Upper lobe of right lung (tissue), 1 donor: ENCODE measurements around the gene SND1. TPM values are rescaled to one million over a fixed set of nuclear protein-coding genes. Genes with fewer than 3 reads are reported as not detected.

Source experiments
- ATAC-seq: fragments of 200-7000 bp; cut with Tn5 transposase; one replicate; pipeline ENCODE4 v1.9.1; 2020; ENCODE audit warnings: mild to moderate bottlenecking, moderate library complexity
- DNase-seq: peaks from one replicate; pipeline ENCODE4 v3.0.0-alpha.2; 2020
- H3K27ac ChIP-seq: fragments of 200-600 bp; one replicate; pipeline ENCODE4 v1.8.0; 2022
- H3K27me3 ChIP-seq: fragments of 200-600 bp; one replicate; pipeline ENCODE4 v1.8.0; 2022; ENCODE audit warnings: mild to moderate bottlenecking
- H3K36me3 ChIP-seq: fragments of 200-600 bp; one replicate; pipeline ENCODE4 v1.8.0; 2022
- H3K4me1 ChIP-seq: fragments of 200-600 bp; one replicate; pipeline ENCODE4 v1.8.0; 2022
- H3K4me3 ChIP-seq: fragments of 200-600 bp; one replicate; pipeline ENCODE4 v1.8.0; 2022; ENCODE audit warnings: mild to moderate bottlenecking
- H3K9me3 ChIP-seq: fragments of 200-600 bp; one replicate; pipeline ENCODE4 v1.8.0; 2022
- intact Hi-C: fragments of 100-400 bp; cut with DNase I; formaldehyde crosslinking; loops from one replicate; pipeline ENCODE4 v1.11.0; 2022
- total RNA-seq: library from RNA; stranded (reverse); fragmentation: NEBNext Ultra II Directional; extraction: Animal tissue kit (Norgen Biotek cat#: 25700); gene quantifications from one replicate; pipeline ENCODE4 v1.2.1, GENCODE V29; 2021
- TF ChIP-seq, protein P1 (sequence below): fragments of 200-600 bp; IDR thresholded peaks from one replicate; pipeline ENCODE4 v1.8.0; 2022; ENCODE audit warnings: antibody characterized with exemption
- donor health status: DM: no; HTN: yes; CAD: no; lungs with severe emphysema.

The SND1 gene
- total RNA-seq, 1 donor from 2014 or later: 150 TPM

DNA sequence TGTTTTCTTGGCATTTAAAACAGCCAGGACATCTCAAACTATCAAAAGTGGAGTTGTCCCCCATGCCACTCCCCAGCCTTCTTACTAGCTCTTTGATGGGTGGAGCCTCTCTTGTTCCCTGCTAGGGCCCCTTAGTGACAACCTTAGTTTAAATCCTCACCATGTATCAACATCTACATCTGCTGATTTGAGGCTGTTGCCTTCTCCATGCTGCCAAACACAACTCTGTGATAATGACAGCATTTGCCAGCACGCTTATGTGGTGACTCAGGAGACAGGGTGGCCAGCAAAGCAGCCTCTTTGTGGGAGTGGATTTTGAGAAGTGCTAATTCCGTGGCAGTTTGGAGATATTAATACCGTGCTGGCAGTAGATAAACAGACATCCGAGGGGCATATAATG is 233.8 kb downstream of the SND1 start:
- Histone ChIP-seq H3K4me3 (no peak overlapping the region), H3K27me3 (no peaks in the 10 kb centered on the region), H3K27ac (no peak overlapping the region), H3K36me3 (peaks cover 16% of the 10 kb centered on the region), H3K9me3 (no peaks in the 10 kb centered on the region), H3K4me1 (peaks cover 11% of the 10 kb centered on the region)
- DNase-seq: no peak
- peak; percentile 25 for ATAC-seq
- intact Hi-C loops: no loop called here
- TF ChIP-seq, protein P1, sequence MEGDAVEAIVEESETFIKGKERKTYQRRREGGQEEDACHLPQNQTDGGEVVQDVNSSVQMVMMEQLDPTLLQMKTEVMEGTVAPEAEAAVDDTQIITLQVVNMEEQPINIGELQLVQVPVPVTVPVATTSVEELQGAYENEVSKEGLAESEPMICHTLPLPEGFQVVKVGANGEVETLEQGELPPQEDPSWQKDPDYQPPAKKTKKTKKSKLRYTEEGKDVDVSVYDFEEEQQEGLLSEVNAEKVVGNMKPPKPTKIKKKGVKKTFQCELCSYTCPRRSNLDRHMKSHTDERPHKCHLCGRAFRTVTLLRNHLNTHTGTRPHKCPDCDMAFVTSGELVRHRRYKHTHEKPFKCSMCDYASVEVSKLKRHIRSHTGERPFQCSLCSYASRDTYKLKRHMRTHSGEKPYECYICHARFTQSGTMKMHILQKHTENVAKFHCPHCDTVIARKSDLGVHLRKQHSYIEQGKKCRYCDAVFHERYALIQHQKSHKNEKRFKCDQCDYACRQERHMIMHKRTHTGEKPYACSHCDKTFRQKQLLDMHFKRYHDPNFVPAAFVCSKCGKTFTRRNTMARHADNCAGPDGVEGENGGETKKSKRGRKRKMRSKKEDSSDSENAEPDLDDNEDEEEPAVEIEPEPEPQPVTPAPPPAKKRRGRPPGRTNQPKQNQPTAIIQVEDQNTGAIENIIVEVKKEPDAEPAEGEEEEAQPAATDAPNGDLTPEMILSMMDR: no peak

DNA sequence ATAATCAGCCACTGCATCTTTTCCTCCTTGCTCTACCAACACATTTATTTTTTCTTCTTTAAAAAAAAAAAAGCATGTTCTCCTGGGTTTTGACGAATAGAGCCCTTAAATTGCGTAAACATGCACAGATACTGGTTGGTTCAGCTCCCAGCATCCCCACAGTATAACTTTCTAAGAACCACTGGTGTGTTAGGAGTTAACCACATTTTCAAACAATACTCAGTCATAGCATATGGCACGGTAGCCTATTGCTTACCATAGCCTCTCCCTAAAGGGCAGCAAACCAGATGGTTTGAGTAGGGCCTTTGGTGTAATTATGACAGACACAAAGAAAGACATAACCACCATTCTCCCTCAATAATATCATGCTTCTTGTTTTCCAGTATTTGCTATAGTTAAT is 234.3 kb downstream of the SND1 start:
- Histone ChIP-seq H3K36me3 (peaks cover 16% of the 10 kb centered on the region), H3K9me3 (no peaks in the 10 kb centered on the region), H3K27me3 (no peaks in the 10 kb centered on the region), H3K4me1 (peaks cover 11% of the 10 kb centered on the region), H3K4me3 (no peak overlapping the region), H3K27ac (no peak overlapping the region)
- no peak for DNase-seq
- intact Hi-C loops: no loop called here
- TF ChIP-seq, protein P1: no peak
- no peak for ATAC-seq

DNA sequence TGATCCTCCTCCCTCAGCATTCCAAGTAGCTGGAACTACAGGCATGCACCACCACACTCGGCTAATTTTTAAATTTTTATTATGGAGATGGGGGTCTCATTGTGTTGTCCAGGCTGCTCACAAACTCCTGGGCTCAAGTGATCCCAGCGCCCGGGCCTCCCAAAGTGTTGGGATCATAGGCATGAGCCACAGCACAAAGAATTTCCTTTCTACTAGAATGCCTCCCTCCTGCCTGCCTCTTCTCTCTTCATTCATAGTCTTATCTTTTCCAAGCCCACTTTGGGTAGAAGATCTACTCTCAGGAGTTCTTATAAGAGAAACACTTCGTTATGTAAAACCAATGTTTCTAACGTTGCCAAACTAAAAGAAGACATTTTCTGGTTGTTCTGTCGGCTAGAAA is 235.1 kb downstream of the SND1 start:
- ATAC-seq (no peak), DNase-seq (no peak)
- TF ChIP-seq, protein P1: no peak
- H3K4me3 ChIP-seq: no peak overlapping the region
- H3K9me3 ChIP-seq: no peaks in the 10 kb centered on the region
- intact Hi-C loops: no loop called here
- no peak overlapping the region for H3K27ac ChIP-seq
- peaks cover 16% of the 10 kb centered on the region for H3K36me3 ChIP-seq
- H3K27me3 ChIP-seq: no peaks in the 10 kb centered on the region
- peaks cover 11% of the 10 kb centered on the region for H3K4me1 ChIP-seq

DNA sequence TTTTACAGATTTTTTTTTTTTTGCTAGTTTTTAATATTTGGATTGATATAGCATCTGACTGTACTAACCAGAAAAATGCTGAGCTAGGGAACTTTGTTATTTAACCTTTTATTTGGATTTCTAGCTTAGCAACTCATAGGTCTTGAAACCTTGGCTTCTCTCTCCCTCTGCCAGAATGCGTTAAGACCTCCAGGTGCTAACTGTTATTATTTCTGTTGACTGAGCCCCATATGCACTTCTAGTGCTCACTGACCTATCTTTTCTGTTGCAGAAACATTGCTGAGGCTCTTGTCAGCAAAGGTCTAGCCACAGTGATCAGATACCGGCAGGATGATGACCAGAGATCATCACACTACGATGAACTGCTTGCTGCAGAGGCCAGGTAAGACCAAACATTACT is 235.6 kb downstream of the SND1 start:
- no peaks in the 10 kb centered on the region for H3K27me3 ChIP-seq
- H3K27ac ChIP-seq: no peak overlapping the region
- no peaks in the 10 kb centered on the region for H3K9me3 ChIP-seq
- no peak overlapping the region for H3K4me3 ChIP-seq
- TF ChIP-seq, protein P1: no peak
- ATAC-seq (no peak), DNase-seq (no peak)
- peaks cover 11% of the 10 kb centered on the region for H3K4me1 ChIP-seq
- intact Hi-C loops: no loop called here
- peaks cover 16% of the 10 kb centered on the region for H3K36me3 ChIP-seq

DNA sequence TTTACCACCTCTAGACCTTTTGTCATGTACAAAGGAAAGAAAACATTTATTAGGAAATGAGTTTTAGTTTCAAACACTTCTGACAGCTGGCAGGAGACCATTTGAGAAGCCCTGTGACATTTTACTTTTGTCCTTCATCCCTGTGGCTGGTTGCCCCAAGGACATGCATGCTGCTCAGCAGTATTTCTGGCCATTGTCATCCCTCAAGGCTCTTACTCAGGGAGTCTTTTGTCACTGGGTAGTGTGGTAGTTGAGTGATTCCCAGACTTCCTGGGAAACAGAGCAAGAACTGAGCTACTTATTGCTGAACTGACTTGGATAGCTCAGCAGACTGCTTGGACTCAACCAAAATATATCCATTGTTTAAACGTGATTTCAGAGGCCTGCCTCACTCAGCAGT is 236.4 kb downstream of the SND1 start:
- peaks cover 11% of the 10 kb centered on the region for H3K4me1 ChIP-seq
- intact Hi-C loops: no loop called here
- TF ChIP-seq, protein P1: no peak
- H3K27me3 ChIP-seq: no peaks in the 10 kb centered on the region
- H3K4me3 ChIP-seq: no peak overlapping the region
- peaks cover 16% of the 10 kb centered on the region for H3K36me3 ChIP-seq
- ATAC-seq (no peak), DNase-seq (no peak)
- no peaks in the 10 kb centered on the region for H3K9me3 ChIP-seq
- no peak overlapping the region for H3K27ac ChIP-seq

DNA sequence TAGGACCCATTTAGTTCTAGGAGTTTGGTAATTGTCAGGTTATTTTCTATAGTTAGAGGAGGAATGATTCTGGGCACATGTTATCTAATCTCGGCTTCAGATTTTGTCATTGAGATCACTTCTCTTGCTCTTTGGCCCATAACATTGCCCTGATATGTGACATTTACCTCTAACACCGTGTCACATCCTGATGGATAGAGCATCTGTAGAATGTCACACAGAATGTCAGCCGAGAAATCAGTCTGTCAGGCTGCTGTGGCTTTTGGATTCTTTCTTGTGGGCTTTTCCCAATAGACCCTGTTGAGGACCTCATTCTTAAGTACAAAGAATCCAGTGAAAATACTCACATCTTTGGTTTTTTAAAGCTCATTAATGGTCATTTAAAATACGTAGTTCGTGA is 236.8 kb downstream of the SND1 start:
- Histone ChIP-seq H3K9me3 (no peaks in the 10 kb centered on the region), H3K4me1 (peaks cover 11% of the 10 kb centered on the region), H3K27ac (no peak overlapping the region), H3K4me3 (no peak overlapping the region), H3K36me3 (peaks cover 16% of the 10 kb centered on the region), H3K27me3 (no peaks in the 10 kb centered on the region)
- intact Hi-C loops: no loop called here
- TF ChIP-seq, protein P1: no peak
- no peak for DNase-seq
- no peak for ATAC-seq
